NCI-H146 treated with DMSO at 0.1 percent for 48 hours (cell line): ENCODE measurements around the gene STAMBPL1.

Experiments used
- DNase-seq: peaks from one replicate; lab custom pipeline; 2025; ENCODE audit not compliant: unreplicated experiment; lab: John Stamatoyannopoulos, UW

STAMBPL1 gene

DNA sequence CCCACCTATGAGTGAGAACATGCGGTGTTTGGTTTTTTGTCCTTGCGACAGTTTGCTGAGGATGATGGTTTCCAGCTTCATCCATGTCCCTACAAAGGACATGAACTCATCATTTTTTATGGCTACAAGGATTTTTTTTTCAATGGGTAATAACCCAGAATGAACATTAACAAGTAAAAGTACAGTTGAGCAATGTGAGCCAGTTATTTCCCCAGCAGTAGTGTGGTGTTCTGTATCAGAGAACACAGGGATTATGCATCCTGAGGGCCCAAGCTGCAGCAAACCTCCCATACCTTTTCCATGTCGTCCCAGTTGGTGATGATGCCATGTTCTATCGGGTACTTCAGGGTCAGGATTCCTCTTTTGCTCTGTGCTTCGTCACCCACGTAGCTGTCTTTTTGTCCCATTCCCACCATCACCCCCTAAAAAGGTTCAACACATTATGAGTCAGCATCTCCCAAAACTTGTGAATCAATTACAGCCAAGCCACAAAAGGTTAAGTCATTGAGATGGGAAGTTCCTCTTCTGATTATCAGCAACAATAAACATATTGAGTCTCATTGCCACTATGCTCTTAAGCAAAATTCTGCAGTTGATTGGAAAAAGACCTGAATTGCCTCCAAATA lies 67.0 kb downstream of the STAMBPL1 start:
- DNase-seq: no peak

DNA sequence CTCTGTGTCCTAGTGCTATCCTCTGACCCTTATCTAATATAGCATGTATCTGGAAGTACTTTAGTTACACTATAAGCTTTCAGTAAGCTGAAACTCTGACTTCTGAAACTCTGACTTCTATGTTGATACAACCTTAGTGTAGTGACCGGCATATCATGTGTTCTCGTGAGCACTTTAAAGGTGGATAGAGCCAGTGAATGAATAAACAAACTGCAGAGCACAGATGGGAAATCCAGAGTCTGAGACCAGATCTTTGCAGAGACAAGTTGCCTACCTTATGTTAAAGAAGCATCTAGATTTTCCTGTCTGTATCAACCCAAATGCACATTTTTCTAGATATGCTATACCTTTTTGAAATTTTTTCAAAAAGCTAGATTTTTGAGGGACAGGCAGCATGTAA lies 69.0 kb downstream of the STAMBPL1 start:
- DNase-seq: no peak

GRCh38 chr10:88949912-88950837 lies 70.1 kb downstream of the STAMBPL1 start:
- DNase-seq: no peak

- no peak for DNase-seq
Measured at GRCh38 chr10:88952647-88953111, 72.6 kb downstream of the STAMBPL1 start, which contains the start of gene ACTA2. TSS of gene ACTA2 (minus strand) at chr10:88952773. CDS start at chr10:88948930, 3,843 bp downstream.

GRCh38 chr10:88953662-88954061 lies 73.6 kb downstream of the STAMBPL1 start:
- no peak for DNase-seq

DNA sequence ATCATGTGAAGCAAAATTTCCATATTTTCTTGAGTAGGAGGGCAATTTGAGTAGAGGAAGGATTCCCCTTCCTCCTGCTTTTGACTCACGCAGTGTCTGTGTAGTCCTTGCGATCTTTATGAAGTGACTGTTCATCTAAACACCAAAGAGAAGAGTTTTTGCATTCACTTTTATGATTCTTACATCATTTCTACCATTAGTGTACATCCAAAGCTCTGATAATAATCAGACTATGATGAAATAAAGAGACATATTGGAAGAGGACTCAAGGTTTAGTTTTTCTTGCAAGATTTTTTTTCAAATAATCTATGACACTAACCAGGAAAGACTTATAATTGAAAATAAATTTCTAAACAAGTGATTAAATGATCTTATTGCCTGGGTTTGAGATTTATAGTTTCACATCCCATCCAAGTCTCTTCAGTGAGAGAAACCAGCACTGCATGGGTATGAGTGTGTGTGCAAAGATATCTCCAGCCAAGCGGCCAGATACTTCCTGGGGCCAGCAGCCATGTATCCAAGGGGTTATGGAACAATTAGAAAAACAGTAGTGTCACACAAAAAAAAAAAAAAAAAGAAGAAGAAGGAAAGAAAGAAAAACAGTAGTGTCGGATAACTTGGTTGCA lies 74.5 kb downstream of the STAMBPL1 start:
- DNase-seq: no peak

- no peak for DNase-seq
Measured at GRCh38 chr10:88957381-88957780, 77.3 kb downstream of the STAMBPL1 start.

- no peak for DNase-seq
Measured at GRCh38 chr10:88958721-88959120, 78.7 kb downstream of the STAMBPL1 start.

- no peak for DNase-seq
Measured at GRCh38 chr10:88960802-88961201, 80.8 kb downstream of the STAMBPL1 start.

DNA sequence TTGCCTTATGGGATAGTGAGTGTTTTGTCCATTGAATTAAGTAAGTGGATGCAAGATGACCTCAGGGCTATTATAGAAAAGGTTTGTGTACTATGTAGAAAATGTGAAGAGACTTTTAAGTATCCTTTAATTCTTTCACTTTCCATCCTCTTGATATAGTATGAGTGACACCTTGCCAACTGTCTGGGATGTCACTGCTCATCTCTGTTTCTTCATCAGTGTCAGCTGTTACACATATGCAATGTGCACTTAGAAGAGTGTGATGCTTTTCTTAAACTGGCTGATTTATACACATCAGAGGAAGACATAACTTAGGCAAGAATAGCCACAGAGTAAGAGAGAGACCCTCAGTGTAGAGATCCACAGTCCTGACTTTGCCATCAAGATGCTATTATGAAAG lies 81.2 kb downstream of the STAMBPL1 start:
- DNase-seq: no peak

DNA sequence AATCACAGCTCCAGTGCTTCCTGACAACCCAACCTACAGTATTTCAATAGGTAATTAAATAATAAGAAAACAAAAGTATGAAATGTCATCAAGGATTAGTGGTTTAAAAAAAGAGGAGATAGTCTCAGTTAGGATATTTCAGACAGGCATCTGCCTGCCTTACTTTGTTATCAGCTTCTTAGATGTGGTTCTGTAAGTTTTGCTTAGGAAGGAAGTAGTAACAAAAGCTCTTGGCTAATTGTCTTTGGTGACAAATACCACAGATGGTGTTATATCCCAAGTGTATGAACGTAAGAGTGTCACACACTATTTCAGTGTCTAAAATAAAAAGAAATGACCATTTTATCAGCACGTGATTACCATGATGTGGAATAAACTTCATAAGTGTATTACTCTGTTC lies 82.3 kb downstream of the STAMBPL1 start:
- no peak for DNase-seq

- DNase-seq: no peak
Measured at GRCh38 chr10:88963318-88963717, 83.3 kb downstream of the STAMBPL1 start.

DNA sequence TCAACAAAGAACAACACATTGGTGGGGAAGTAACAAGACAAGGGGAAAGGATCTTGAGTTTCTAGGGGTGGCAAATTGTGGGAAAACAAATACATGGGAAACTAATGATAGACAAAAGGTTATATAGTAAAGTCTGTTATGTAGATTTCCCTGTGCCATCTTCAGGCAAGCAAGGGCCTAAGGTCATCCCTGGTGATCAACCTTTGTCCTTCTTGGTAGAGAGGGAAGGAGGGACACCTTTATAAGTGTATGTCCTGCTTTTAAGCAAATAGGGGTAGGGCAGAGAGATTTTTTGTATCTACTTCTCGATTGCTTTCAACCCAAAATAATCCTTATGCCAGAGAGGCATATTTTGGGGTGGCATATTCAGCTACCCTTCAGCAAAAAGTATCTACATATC lies 84.3 kb downstream of the STAMBPL1 start:
- DNase-seq: no peak

DNA sequence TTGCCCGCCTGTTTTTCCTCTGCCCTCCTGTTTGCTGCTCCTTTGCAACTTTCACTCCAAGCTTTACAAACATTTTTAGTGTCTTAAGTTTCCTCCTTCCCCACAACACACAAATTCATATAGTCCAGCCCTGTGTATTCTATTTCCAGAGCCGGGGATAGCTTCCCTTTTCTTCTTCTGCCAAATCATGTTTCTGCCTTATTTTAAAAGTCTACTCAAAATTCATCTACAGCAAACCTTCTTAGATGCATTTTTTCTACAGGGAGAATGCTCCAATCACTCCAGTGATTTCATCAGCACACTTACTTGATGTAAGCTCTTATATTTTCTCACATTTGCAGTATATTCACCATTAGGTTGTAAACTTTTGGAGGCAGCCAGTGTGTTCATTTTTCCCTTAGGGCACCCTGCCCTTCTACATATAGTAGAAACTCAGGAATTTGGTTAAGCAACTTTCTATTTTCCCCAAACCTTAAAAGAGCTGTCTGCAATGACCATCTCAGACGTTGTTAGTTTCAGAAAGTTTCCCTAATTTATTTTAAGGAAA lies 84.9 kb downstream of the STAMBPL1 start:
- no peak for DNase-seq

- DNase-seq: no peak
Measured at GRCh38 chr10:88966797-88967196, 86.8 kb downstream of the STAMBPL1 start.

- DNase-seq: no peak
Measured at GRCh38 chr10:88968391-88968790, 88.3 kb downstream of the STAMBPL1 start.

GRCh38 chr10:88971221-88972061 lies 91.4 kb downstream of the STAMBPL1 start:
- no peak for DNase-seq
